SKM-1 (cell line): ENCODE measurements around the gene ABI1.
"Not testable (repeated sequence)": the region's sequence is repeated elsewhere in the genome, so short reads cannot be mapped to it uniquely, and the experiment has no call there.

Experiments used
- DNase-seq: peaks from one replicate; lab custom pipeline; 2025; ENCODE audit not compliant: unreplicated experiment; lab: John Stamatoyannopoulos, UW

The ABI1 gene

DNA sequence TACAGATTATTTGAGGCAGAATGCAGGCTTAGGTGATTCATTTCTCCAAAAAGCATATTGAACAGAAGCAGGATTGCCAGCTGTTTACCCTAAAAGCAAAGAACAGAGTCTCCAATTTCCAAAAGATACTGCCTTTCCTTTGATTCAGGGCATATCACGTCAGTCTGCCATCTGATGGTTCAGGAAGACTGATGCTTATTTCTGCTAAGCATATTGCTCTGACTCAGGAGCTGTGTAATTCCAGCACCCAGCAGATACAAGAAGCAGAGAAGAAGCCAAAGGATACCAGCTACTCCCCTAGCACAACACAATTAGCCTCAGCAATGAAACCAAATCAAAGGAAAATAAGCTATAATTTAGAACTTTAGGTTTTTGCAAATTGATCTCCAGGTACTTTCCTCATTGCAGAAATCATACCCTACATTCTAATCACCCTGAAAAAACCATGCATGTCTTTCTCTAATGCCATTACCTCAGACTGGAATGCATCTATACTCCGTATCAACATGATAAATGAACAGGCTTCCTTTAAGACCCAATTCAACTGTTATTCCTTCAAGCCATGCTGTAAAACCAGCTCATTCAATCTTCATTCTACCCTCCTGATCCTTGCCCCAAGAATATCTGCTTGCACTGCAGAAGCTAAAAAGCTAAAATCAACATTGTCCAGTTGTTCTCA lies 55.1 kb downstream of the ABI1 start:
- no peak for DNase-seq

DNA sequence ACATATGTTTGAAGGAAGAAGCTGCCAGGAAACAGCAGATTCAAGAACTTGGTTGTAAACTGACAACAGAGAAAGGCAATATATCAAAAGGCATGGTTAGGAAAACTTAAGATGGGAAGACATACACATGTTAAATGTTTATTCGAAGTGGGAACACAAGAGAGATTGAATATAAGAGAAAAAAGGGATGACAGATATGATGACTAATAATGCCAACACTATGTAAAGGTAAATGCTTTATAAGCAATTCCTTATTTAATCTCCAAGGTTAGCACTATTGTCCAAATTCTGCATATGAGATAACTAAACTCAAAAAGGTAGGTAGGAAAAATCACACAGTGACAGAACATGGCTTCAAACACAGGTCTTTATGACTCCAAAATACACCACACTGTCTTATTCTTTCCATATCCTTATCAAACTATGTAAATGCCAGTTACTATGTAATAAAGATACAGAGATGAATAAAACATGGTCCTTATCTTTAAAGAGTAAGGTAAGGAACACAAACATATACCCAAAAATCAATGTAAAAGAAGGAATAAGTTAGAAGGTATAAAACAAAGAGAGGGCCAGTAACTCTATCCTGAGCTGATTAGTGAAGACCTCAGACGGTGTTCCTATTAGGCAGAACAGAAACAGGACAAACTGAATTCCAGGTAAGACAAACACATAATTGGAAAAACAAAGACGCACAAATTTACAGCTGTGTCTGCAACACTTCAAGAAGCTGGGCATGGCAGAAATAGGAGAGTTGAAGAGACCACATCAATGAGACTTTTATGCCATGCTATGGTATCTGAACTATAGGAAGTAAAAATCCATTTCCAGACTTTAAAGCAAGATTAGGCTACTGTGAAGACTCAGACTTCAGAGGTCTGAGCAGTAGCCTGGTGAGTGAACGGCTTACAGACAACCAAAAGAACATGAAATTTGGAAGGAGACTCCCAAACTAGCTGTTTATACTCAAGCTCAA lies 56.1 kb downstream of the ABI1 start:
- no peak for DNase-seq

DNA sequence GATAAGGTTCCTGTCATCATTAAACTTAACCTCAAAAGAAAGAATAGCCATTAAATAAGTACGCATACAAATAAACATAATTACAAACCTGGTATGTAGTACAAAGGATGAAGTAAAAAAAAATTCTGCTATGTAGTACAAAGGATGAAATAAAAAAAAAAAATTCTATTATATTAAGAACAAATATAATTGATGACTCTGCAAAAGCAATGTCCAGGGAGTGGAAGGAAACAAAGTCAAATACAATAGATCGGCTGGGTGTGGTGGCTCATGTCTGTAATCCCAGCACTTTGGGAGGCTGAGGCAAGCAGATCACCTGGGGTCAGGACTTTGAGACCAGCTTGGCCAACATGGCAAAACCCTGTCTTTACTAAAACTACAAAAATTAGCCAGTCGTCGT lies 56.9 kb downstream of the ABI1 start:
- DNase-seq: no peak

DNA sequence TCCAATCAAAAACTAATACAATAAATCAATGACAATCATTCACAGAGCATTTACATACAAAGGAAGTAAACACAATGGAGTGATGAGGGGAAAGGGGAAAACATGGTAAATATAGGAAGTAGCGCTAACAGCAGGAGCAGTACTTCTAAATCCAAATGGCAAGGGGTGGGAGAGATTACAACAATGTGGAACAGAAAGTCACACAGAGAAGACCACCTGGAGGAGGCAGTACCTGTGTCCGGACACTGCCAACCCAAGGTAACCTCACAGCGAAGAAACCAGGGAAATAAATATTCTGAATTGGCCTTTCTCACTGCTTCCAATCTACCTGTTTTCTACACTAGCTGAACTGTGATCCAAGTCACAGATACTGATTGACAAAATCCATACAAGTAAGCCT lies 58.2 kb downstream of the ABI1 start:
- no peak for DNase-seq

DNA sequence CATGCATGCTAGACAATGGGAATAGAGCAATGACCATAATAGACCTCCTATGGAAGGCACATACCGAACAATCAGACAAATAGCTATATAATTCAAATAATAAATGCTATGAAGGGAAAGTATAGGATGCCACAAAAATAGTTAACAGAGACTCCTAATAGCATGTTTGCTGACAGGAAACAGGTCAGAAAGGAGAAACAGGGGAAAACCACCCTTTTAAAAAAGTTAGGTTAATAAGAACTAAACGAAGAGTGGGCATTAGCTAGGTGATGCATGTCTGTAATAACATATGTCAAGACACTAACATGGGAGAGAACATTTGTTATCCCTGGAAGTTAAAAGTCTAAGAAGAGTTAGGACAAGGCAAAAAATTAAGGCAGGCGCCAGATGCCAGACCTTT lies 58.9 kb downstream of the ABI1 start:
- DNase-seq: no peak

DNA sequence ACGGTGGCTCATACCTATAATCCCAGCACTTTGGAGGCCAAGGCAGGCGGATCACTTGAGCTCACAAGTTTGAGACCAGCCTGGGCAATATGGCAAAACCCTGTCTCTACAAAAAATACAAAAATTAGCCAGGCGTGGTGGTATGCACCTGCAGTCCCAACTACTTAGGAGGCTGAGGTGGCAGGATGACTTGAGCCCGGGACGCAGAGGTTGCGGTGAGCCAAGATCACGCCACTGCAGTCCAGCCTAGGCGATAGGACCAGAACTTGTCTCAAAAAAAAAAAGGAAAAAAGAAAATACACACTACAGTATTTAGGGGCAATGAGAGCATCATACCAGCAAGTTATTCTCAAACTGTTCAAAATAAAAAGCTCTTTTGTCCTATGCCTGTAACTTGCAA lies 59.5 kb downstream of the ABI1 start:
- no peak for DNase-seq

DNA sequence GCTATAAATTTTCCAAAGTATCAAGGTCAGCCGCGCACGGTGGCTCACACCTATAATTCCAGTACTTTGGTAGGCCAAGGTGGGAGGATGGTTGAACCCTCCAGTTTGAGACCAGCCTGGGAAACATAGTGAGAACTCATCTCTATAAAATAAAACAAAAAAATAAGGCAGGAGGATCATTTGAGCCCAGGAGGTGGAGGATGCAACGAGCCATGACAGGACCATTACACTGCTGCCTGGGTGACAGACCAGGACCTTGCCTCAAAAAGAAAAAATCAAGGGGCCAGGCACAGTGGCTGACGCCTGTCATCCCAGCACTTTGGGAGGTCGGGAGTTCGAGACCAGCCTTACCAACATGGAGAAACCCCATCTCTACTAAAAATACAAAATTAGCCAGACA lies 60.3 kb downstream of the ABI1 start:
- DNase-seq: no peak

DNA sequence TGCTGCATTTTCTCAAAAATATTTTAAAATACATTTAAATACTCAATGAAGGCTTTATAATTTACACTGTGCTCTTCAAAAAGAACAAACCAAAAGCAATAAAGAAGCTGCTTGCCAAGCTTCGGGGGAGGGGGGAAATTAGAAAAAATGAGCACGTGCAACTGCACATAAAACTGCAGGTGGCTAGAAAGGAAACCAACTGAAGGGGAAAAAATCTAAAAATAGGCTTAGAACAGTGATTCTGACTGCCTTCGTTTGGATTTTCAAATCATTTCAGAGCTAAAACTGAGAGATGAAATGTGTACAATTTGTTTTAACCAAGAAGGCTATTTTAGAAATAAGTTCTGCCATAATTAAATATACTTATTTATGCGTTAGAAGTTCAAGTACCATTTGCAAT lies 61.4 kb downstream of the ABI1 start:
- no peak for DNase-seq

DNA sequence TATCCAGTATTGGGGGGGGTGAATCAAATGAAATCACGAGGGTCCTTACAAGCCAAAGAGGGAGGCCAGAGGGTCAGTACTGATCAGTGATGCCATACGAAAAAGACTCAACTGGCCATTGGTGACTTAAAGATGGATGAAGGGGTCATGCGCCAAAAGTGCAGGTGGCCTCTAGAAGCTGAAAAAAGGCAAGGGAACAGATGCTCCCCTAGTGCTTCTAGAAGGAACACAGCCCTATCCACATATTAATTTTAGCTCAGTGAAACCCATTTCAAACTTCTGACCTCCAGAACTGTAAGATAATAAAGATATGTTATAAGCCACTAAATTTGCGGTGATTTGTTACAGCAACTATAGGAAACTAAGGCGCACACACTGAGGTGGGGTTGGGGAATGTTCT lies 62.5 kb downstream of the ABI1 start:
- no peak for DNase-seq

DNA sequence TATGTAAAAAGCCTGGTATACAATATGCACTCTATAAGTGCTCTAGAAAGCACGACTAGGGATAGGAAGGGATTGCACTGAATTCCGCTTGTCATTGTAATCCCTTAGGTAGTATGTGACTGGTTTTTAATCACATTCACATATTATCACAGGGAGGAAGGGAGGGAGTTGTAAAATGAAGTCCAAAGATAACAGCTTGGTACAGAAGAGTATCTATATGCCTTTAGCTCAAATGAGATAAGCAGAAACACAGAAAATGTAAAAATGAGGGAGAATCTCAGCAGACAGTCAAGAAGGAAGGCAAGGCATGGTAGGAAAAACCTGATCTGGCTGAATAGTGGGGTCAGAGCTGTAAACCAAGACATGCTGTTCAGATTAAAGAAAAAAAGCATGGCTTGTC lies 63.4 kb downstream of the ABI1 start:
- no peak for DNase-seq

DNA sequence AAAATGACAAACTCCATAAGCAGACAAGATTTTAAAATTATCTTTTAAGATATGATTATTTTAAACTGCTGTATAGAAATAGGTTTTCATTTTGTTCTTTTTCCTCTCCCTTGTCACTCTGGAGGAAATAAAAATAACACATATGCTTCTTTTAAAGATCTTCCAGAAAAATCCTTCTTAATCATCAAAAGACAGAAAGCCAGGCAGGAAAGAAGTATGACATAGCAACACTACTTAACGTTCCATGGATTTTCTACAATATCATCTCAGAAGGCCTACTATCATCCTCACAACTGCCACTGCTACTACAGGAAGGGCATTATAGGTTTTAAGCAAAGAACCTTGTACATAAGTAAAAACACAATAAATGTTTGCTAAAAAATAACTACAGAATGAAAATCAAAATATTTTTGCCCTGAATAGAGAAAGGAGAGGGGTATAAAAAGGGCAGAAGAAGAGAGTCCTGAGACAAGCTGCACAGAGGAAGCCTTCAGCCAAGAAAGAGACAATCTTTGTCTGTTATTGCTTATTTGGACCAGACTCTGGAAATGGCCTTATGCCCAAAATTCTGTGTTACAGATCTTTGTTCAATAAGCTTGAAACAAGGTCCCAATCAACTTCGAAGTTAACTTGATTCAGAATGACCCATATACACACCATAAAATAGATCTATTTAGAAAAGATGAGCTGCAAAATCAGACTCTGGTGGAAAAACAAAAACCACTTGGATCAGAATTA lies 67.8 kb downstream of the ABI1 start:
- DNase-seq: no peak

DNA sequence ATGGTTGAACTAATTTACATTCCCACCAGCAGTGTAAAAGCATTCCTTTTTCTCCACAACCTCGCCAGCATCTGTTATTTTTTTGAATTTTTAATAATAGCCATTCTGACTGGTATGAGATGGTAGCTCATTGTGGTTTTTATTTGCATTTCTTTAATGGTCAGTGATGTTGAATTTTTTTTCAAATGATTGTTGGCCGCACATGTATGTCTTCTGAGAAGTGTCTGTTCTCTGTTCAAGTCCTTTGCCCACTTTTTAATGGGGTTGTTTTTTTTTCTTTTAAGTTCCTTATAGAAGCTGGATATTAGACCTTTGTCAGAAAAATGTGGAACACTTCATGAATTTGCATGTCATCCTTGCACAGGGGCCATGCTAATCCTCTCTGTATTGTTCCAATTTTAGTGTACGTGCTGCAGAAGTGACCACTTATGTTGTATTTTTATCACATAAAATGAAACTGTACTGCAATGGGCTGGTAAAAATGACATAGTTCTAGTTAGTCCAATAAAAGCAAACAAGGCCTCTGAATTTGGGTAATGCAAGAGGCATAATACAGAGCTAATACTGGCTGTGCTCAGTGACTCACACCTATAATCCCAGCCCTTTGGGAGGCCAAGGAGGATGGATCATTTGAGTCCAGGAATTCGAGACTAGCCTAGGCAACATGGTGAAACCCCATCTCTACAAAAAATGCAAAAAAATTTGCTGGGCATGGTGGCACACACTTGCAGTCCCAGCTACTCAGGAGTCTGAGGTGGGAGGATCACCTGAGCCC lies 70.3 kb downstream of the ABI1 start:
- no peak for DNase-seq

DNA sequence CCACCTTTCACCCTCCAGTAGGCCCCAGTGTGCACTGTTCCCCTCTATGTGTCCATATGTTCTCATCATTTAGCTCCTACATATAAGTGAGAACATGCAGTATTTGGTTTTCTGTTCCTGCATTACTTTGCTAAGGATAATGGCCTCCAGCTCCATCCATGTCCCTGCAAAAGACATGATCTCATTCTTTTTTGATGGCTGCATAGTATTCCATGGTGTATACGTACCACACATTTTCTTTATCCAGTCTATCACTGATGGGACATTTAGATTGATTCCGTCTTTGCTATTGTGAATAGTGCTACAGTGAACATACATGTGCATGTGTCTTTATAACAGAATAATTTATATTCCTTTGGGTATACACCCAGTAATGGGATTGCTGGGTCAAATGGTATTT lies 71.0 kb downstream of the ABI1 start:
- not testable (repeated sequence) for DNase-seq

DNA sequence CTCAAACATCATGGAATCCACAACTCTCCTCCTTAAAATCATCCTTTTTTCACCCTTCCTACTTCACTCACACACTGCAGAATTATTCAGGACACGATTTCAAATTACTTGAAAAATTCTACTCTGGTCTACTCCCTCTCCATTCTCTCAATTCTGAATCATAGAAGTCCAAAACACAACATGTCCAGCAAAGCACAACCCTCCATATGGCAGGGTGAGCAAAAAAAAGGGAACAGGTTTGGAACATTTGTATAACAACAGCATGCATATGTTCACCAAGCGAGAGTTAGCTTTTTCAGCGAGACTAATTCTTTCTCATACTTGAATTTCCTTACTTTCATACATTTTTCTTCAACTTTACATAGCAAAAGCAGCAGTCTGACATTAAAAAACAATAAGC lies 73.4 kb downstream of the ABI1 start:
- no peak for DNase-seq

DNA sequence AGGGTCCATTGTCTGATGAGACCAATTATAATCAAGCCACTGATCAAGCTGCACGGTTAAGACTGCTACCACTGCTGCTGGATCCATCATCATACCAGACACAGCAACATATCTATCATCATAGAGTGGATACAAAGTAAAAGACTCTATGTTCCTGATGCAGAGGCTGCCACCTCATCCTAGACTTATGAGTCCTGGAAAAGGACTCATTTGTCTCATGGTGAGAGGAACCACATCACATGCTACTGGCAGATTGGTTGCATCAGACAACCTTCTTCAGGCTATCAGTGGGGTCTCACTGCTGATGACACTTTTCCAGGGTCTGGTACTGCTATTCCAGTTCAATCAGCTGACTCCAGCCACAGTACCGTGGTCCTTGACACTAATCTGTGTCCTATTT lies 79.0 kb downstream of the ABI1 start:
- no peak for DNase-seq

DNA sequence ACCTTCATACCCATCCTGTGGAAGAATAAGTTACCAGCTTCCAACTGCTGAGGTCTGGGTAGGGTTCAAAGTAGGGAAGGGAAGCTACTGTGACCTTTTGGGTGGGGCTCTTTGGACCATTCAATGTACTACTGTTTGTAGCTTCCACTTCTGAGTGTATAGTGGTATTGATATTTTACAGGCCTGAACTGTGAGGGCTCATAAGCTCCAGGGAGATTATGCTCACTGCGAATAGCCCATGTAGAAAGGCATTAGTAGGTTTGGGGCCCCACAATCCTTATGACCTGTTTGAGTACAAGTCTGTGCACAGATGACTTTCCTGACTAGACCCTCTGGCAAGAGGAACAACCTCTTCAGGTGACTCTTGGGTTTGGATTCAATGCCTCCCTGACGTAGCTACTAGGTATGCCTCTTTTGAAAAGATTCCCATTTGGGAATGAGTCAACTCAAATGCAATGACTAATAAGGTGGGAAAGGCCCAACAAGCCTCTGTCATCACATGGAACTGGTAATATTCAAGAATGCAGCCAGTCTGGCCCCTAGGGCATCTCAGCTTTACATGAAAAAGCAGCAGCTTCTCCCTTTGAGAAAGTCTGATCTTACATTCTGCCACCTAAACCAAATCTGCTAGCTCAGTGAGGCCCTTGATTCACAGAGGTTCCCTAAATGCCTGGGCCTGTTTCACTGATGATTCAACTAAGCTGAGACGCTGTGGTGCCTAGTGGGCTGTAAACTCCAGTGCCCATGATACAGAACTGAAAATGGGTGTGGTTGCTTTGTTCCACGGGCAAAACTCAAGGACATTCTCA lies 79.8 kb downstream of the ABI1 start:
- no peak for DNase-seq

DNA sequence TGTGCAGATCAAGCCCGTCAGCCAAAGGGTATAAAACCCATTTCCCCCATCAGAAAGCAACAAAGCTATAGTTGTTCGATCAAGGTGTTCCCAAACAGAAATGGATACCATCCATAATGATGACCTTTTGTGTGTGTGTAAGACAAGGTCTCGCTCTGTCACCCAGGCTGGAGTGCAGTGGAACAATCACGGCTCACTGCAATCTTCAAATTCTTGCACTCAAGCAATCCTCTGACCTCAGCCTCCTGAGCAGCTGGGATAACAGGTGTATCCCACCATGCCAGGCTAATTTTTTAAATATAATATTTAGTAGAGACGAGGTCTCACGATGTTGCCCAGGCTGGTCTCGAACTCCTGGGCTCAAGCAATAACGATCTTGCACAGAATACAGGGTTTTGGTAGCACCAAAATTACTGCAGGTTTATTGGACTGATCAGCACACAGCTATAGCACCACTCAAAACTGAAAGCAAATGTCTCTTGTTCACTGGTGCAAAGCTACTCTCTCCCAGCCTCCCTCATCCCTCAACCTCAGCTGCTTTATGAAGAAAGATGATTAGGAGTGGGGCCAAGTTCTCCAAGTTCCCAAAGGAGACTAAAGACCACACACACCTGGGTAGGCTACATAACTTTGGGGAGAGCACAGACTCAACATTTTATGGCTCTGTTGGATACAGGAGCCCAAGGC lies 80.5 kb downstream of the ABI1 start:
- no peak for DNase-seq

DNA sequence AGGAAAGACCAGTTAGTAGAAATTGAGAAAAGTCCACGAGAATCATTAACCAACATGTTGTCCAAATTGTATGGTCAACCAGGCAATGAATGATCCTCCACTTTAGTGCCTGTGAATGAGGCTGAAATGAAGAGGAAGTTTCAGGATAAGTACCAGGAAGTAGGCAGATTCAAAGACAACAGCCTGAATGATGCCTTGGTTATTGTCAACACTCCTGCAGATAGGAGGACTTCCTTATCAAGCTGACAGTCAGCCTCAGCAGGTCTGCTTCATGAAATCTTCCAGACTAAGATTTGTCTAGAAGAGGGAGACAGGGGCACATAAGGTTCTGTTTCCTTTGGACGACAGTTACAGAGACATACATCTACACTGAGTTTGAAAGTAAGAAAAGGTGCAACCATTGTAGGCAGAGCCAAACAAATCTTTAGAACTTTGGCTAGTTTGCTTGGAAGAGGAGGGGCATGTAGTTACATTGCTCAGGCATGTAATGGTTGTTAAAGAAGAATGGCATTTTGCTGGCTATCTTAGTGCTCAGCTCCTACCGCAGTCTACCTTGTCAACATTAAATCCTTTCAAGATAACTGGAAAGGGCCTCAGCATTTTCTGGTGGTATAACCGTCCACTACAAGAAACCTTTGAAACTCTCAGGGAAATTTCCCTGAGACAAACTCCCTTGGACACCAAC lies 81.4 kb downstream of the ABI1 start:
- no peak for DNase-seq

DNA sequence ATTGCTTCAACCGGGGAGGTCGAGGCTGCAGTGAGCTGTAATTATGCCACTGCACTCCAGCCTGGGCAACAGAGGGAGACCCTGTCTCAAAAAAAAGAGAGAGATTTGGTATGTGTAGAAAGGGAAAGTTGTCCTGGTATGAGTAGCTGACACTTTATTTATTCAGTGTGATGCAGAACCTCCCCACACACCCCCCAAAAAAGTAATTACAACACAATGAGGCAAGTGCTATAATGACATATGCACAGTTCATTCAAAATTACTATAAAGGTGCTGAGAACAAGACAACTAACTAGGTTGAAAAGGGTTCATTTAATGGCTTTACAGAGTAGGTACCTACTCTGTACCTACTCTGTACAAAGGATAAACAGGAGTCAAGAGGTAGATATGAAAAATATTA lies 83.1 kb downstream of the ABI1 start:
- DNase-seq: no peak
